ENCODE data around the gene SLC22A31.
"Not testable (repeated sequence)": the region's sequence is repeated elsewhere in the genome, so short reads cannot be mapped to it uniquely, and the experiment has no call there.

Gene SLC22A31

GRCh38 chr16:89192956-89193575 is 7.3 kb downstream of the SLC22A31 start:
- no peak for DNase-seq

GRCh38 chr16:89192186-89192955 is 8.0 kb downstream of the SLC22A31 start:
- DNase-seq = peak; percentile 86

- peak; percentile 36 for DNase-seq
These were observed 8.5 kb downstream of the SLC22A31 start for GRCh38 chr16:89191901-89192185.

GRCh38 chr16:89191033-89191900 is 9.1 kb downstream of the SLC22A31 start:
- DNase-seq = peak; percentile 48

- peak; percentile 41 for DNase-seq
These were observed 10.0 kb downstream of the SLC22A31 start for GRCh38 chr16:89190150-89190958.

GRCh38 chr16:89189358-89190025 is 10.8 kb downstream of the SLC22A31 start:
- peak; percentile 37 for DNase-seq

- peak; percentile 35 for DNase-seq
These were observed 11.6 kb downstream of the SLC22A31 start for GRCh38 chr16:89188471-89189357.

GRCh38 chr16:89187770-89188392 is 12.5 kb downstream of the SLC22A31 start:
- DNase-seq = peak; percentile 44

GRCh38 chr16:89187032-89187769 is 13.1 kb downstream of the SLC22A31 start:
- peak; percentile 71 for DNase-seq

GRCh38 chr16:89186593-89187031 is 13.7 kb downstream of the SLC22A31 start:
- not testable (repeated sequence) for DNase-seq

- not testable (repeated sequence) for DNase-seq
These were observed 14.3 kb downstream of the SLC22A31 start for GRCh38 chr16:89185887-89186592.

- peak; percentile 63 for DNase-seq
These were observed 15.2 kb downstream of the SLC22A31 start for GRCh38 chr16:89184933-89185794.

- DNase-seq = peak; percentile 57
These were observed 15.7 kb downstream of the SLC22A31 start for GRCh38 chr16:89184677-89184932.

GRCh38 chr16:89183975-89184676 is 16.2 kb downstream of the SLC22A31 start:
- DNase-seq = peak; percentile 41

GRCh38 chr16:89183463-89183862 is 16.9 kb downstream of the SLC22A31 start:
- DNase-seq = no peak

- no peak for DNase-seq
These were observed 20.6 kb downstream of the SLC22A31 start for GRCh38 chr16:89179656-89180315.

- DNase-seq = no peak
These were observed 21.2 kb downstream of the SLC22A31 start for GRCh38 chr16:89179148-89179484.
